ENCODE measurements around the gene NTN5.
"Not testable (repeated sequence)": the region's sequence is repeated elsewhere in the genome, so short reads cannot be mapped to it uniquely, and the experiment has no call there.

DNA sequence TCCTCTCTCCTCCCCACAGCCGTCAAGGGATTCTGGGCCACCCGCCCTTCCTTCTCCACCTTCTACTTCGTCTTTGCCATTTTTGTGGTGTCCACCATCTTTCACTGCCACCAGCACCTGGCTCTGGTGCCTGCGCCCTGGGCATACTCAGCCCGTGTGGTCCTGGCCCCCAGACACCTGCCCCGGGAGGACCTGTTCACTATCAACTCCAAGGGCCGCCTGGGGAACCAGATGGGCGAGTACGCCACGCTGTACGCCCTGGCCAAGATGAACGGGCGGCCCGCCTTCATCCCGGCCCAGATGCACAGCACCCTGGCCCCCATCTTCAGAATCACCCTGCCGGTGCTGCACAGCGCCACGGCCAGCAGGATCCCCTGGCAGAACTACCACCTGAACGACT is 7.2 kb upstream of the NTN5 start:
- not testable (repeated sequence) for TF ChIP-seq CTCF (IDR thresholded peaks at IDR 0.05 in 8 of 11, conservative IDR thresholded peaks at IDR 0.05 in 3 of 11); POLR2A (IDR thresholded peaks at IDR 0.05); POLR2AphosphoS5 (IDR thresholded peaks at IDR 0.05)
